ENCODE results near the gene LRRC55. TPM values are rescaled to one million over a fixed set of nuclear protein-coding genes. Genes with fewer than 3 reads are reported as not detected.

Gene LRRC55
- total and polyA plus RNA-seq, 9 donors = 0.05 to 0.48 (median 0.11) TPM; not detected in 2

GRCh38 chr11:57153448-57153847, 28.3 kb upstream of the LRRC55 start:
- no peaks in the 10 kb centered on the region for H3K27me3 ChIP-seq

GRCh38 chr11:57154739-57155138, 27.0 kb upstream of the LRRC55 start:
- H3K9me3 ChIP-seq = no peaks in the 10 kb centered on the region
- TF ChIP-seq EP300 (IDR thresholded peaks at IDR 0.05) = no peak
- no peak for TF ChIP-seq POLR2A (IDR thresholded peaks at IDR 0.05)
- TF ChIP-seq CTCF (IDR thresholded peaks at IDR 0.05) = no peak
- no peak for DNase-seq
- H3K27me3 ChIP-seq = no peaks in the 10 kb centered on the region
- intact Hi-C loops (cut with DNase I) = no loop called here
- 80 to 92% (median 82%) methylated on average over 2 of the region's 2 CpGs for whole genome bisulfite sequencing, 3 donors
- H3K4me1 ChIP-seq (ENCODE audit: insufficient read depth) = no peaks in the 10 kb centered on the region
- no peak overlapping the region for H3K27ac ChIP-seq
- H3K4me3 ChIP-seq = no peak overlapping the region
- H3K36me3 ChIP-seq = no peaks in the 10 kb centered on the region

More at GRCh38 chr11:57153448-57153847, 28.3 kb upstream of the LRRC55 start:
- DNase-seq = no peak
- no peaks in the 10 kb centered on the region for H3K9me3 ChIP-seq
- intact Hi-C loops (cut with DNase I) = no loop called here
- H3K4me1 ChIP-seq (ENCODE audit: insufficient read depth) = no peaks in the 10 kb centered on the region
- no peak overlapping the region for H3K27ac ChIP-seq
- no peak overlapping the region for H3K4me3 ChIP-seq
- H3K36me3 ChIP-seq = no peaks in the 10 kb centered on the region
- TF ChIP-seq EP300 (IDR thresholded peaks at IDR 0.05) = no peak
- no peak for TF ChIP-seq POLR2A (IDR thresholded peaks at IDR 0.05)
- no peak for TF ChIP-seq CTCF (IDR thresholded peaks at IDR 0.05)

GRCh38 chr11:57155400-57155799, 26.4 kb upstream of the LRRC55 start:
- intact Hi-C loops (cut with DNase I) = no loop called here
- Histone ChIP-seq H3K27me3 (no peaks in the 10 kb centered on the region), H3K4me1 (ENCODE audit: insufficient read depth) (no peaks in the 10 kb centered on the region), H3K9me3 (no peaks in the 10 kb centered on the region), H3K4me3 (no peak overlapping the region), H3K36me3 (no peaks in the 10 kb centered on the region), H3K27ac (no peak overlapping the region)
- TF ChIP-seq CTCF (IDR thresholded peaks at IDR 0.05) = no peak
- TF ChIP-seq EP300 (IDR thresholded peaks at IDR 0.05) = no peak
- no peak for TF ChIP-seq POLR2A (IDR thresholded peaks at IDR 0.05)
- no peak for DNase-seq
- 52 to 100% (median 91%) methylated on average over 1 of the region's 1 CpG for WGBS, 3 donors

- Histone ChIP-seq H3K27ac (no peak overlapping the region), H3K36me3 (no peaks in the 10 kb centered on the region), H3K4me3 (no peak overlapping the region), H3K9me3 (no peaks in the 10 kb centered on the region), H3K27me3 (no peaks in the 10 kb centered on the region), H3K4me1 (ENCODE audit: insufficient read depth) (no peaks in the 10 kb centered on the region)
- TF ChIP-seq EP300 (IDR thresholded peaks at IDR 0.05) (no peak), POLR2A (IDR thresholded peaks at IDR 0.05) (no peak)
- 70 to 76% (median 73%) methylated on average over 10 of the region's 10 CpGs for WGBS, 3 donors
- no peak for DNase-seq
- intact Hi-C loops (cut with DNase I) = no loop called here
Observed at GRCh38 chr11:57155838-57156607, 25.7 kb upstream of the LRRC55 start.

- Histone ChIP-seq H3K27ac (no peak overlapping the region), H3K9me3 (no peaks in the 10 kb centered on the region), H3K4me1 (ENCODE audit: insufficient read depth) (no peaks in the 10 kb centered on the region), H3K27me3 (no peaks in the 10 kb centered on the region), H3K4me3 (no peak overlapping the region), H3K36me3 (no peaks in the 10 kb centered on the region)
- TF ChIP-seq CTCF (IDR thresholded peaks at IDR 0.05) = no peak
- no peak for TF ChIP-seq EP300 (IDR thresholded peaks at IDR 0.05)
- no peak for TF ChIP-seq POLR2A (IDR thresholded peaks at IDR 0.05)
- no peak for DNase-seq
- intact Hi-C loops (cut with DNase I) = no loop called here
- 87 to 97% (median 92%) methylated on average over 4 of the region's 4 CpGs for WGBS, 3 donors
Observed at GRCh38 chr11:57156928-57157327, 24.8 kb upstream of the LRRC55 start.
